Breast epithelium (tissue), 4 donors: Measurements from ENCODE around the gene LSAMP. TPM values are rescaled to one million over a fixed set of nuclear protein-coding genes. Genes with fewer than 3 reads are reported as not detected.

Source experiments
- DNase-seq, 2 donors: peaks; one replicate each; pipeline ENCODE4 v3.0.0-alpha.2; 2019; ENCODE audit warnings: low spot score in 2 of 2
- H3K27ac ChIP-seq, 2 donors: fragments of 200-600 bp; sonication (generic) in 1 of 2; one replicate each; pipeline ENCODE4 v1.5.1; 2016 to 2019; ENCODE audit warnings: mild to moderate bottlenecking in 1 of 2
- H3K27me3 ChIP-seq, 2 donors: fragments of 200-600 bp; sonication (generic) in 1 of 2; one replicate each; pipeline versions ENCODE4 v1.5.1 to v1.6.0; 2017 to 2019; ENCODE audit warnings: control low read depth in 1 of 2, mild to moderate bottlenecking in 1 of 2
- H3K36me3 ChIP-seq: fragments of 200-600 bp; one replicate; pipeline ENCODE4 v1.5.1; 2019
- H3K4me1 ChIP-seq, 2 donors: fragments of 200-600 bp; sonication (generic); one replicate each; pipeline ENCODE4 v1.5.1; 2016 to 2019; ENCODE audit warnings: control low read depth in 1 of 2
- H3K4me3 ChIP-seq, 3 donors: fragments of 200-600 bp; sonication (generic); 1 replicate in 2 of 3; 2 replicates in 1 of 3; pipeline ENCODE4 v1.5.1; 2016 to 2019; ENCODE audit warnings: mild to moderate bottlenecking in 3 of 3, moderate library complexity in 2 of 3
- H3K9me3 ChIP-seq, 2 donors: fragments of 200-600 bp; sonication (generic) in 1 of 2; one replicate each; pipeline ENCODE4 v1.5.1; 2016 to 2019; ENCODE audit warnings: control low read depth in 1 of 2
- CTCF ChIP-seq, 3 donors: fragments of 450-650 bp; IDR thresholded peaks; one replicate each; pipeline ENCODE4 v1.5.1; 2016 to 2017; ENCODE audit warnings: antibody characterized with exemption in 3 of 3, mild to moderate bottlenecking in 3 of 3, moderate library complexity in 3 of 3
- POLR2A ChIP-seq: fragments of 450-650 bp; IDR thresholded peaks from one replicate; pipeline ENCODE4 v1.6.1; 2016; ENCODE audit warnings: antibody characterized with exemption, mild to moderate bottlenecking, moderate library complexity
- POLR2AphosphoS5 ChIP-seq, 3 donors: sonication (generic); formaldehyde crosslinking; IDR thresholded peaks; one replicate each; pipeline ENCODE4 v1.6.1; 2017; ENCODE audit warnings: antibody characterized with exemption in 3 of 3
- intact Hi-C: fragments of 100-400 bp; cut with DNase I; formaldehyde crosslinking; loops from one replicate; pipeline ENCODE4 v1.15.1; 2023; ENCODE audit warnings: low total_unique reads
- total RNA-seq, 3 donors: library from RNA; depleted of rRNA; stranded (reverse); fragments of >200 nt; gene quantifications; one replicate each; pipeline ENCODE4 v1.1.0, GENCODE V29; 2016

Gene LSAMP
- total RNA-seq, 3 donors from 2014 or later: 1.6 to 3.8 (median 3.5) TPM

- no peaks in the 10 kb centered on the region for H3K36me3 ChIP-seq
Observed at GRCh38 chr3:116000311-116000710, 445.0 kb downstream of the LSAMP start.

GRCh38 chr3:115999613-116000012 is 445.7 kb downstream of the LSAMP start:
- no peak for DNase-seq
- Histone ChIP-seq H3K4me1 (no peaks in the 10 kb centered on the region), H3K36me3 (no peaks in the 10 kb centered on the region), H3K9me3 (no peaks in the 10 kb centered on the region), H3K27me3 (no peaks in the 10 kb centered on the region), H3K4me3 (no peak overlapping the region), H3K27ac (no peak overlapping the region)
- intact Hi-C loops: no loop called here
- TF ChIP-seq CTCF (IDR thresholded peaks at IDR 0.05): no peak
- no peak for TF ChIP-seq POLR2AphosphoS5 (IDR thresholded peaks at IDR 0.05)
- no peak for TF ChIP-seq POLR2A

More at GRCh38 chr3:116000311-116000710, 445.0 kb downstream of the LSAMP start:
- intact Hi-C loops: no loop called here
- no peaks in the 10 kb centered on the region for H3K27me3 ChIP-seq
- TF ChIP-seq CTCF (IDR thresholded peaks at IDR 0.05) (no peak), POLR2A (no peak), POLR2AphosphoS5 (IDR thresholded peaks at IDR 0.05) (no peak)
- no peak overlapping the region for H3K4me3 ChIP-seq
- no peaks in the 10 kb centered on the region for H3K9me3 ChIP-seq
- H3K27ac ChIP-seq: no peak overlapping the region
- DNase-seq: no peak
- H3K4me1 ChIP-seq: no peaks in the 10 kb centered on the region

GRCh38 chr3:115999001-115999585 is 446.2 kb downstream of the LSAMP start:
- H3K9me3 ChIP-seq: no peaks in the 10 kb centered on the region
- intact Hi-C loops: no loop called here

GRCh38 chr3:115996420-115997108 is 448.7 kb downstream of the LSAMP start:
- TF ChIP-seq POLR2A (no peak), POLR2AphosphoS5 (IDR thresholded peaks at IDR 0.05) (no peak), CTCF (IDR thresholded peaks at IDR 0.05) (no peak)
- no peaks in the 10 kb centered on the region for H3K4me1 ChIP-seq
- H3K36me3 ChIP-seq: no peaks in the 10 kb centered on the region
- intact Hi-C loops: no loop called here
- no peak for DNase-seq
- H3K4me3 ChIP-seq: no peak overlapping the region
- H3K27ac ChIP-seq: no peak overlapping the region
- H3K9me3 ChIP-seq: no peaks in the 10 kb centered on the region
- H3K27me3 ChIP-seq: no peaks in the 10 kb centered on the region

More at GRCh38 chr3:115999001-115999585, 446.2 kb downstream of the LSAMP start:
- Histone ChIP-seq H3K27me3 (no peaks in the 10 kb centered on the region), H3K4me1 (no peaks in the 10 kb centered on the region), H3K36me3 (no peaks in the 10 kb centered on the region), H3K27ac (no peak overlapping the region), H3K4me3 (no peak overlapping the region)
- no peak for DNase-seq
- TF ChIP-seq POLR2AphosphoS5 (IDR thresholded peaks at IDR 0.05): no peak
- TF ChIP-seq POLR2A: no peak
- TF ChIP-seq CTCF (IDR thresholded peaks at IDR 0.05): no peak

GRCh38 chr3:115990669-115991068 is 454.6 kb downstream of the LSAMP start:
- Histone ChIP-seq H3K9me3 (no peaks in the 10 kb centered on the region), H3K36me3 (no peaks in the 10 kb centered on the region), H3K27ac (no peak overlapping the region), H3K4me3 (no peak overlapping the region), H3K27me3 (no peaks in the 10 kb centered on the region), H3K4me1 (no peaks in the 10 kb centered on the region)
- no peak for DNase-seq
- TF ChIP-seq POLR2A (no peak), POLR2AphosphoS5 (IDR thresholded peaks at IDR 0.05) (no peak), CTCF (IDR thresholded peaks at IDR 0.05) (no peak)
- intact Hi-C loops: no loop called here
